ENCODE results near the gene CACNA1C.

The CACNA1C gene

GRCh38 chr12:2236506-2237294 lies 183.9 kb downstream of the CACNA1C start:
- no peak for FAIRE-seq

DNA sequence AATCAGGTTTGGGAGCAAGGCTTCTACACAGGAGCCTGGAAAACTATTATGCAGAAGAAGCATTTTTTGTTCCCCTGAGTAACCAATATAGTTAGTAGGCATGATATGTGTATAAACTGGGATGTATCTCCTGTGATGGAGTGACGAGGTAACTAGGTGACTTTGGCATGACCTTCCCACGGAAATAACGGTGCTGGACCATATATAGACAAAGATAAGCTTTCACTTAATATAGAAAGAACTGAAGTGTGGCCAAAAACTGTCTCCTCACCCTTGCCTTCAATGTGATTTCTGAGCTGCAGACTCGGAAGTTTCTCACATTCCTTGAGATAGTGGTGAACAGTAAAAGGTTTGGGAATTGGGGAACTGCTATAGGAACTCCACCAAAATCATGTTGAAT lies 185.3 kb downstream of the CACNA1C start:
- no peak for FAIRE-seq

DNA sequence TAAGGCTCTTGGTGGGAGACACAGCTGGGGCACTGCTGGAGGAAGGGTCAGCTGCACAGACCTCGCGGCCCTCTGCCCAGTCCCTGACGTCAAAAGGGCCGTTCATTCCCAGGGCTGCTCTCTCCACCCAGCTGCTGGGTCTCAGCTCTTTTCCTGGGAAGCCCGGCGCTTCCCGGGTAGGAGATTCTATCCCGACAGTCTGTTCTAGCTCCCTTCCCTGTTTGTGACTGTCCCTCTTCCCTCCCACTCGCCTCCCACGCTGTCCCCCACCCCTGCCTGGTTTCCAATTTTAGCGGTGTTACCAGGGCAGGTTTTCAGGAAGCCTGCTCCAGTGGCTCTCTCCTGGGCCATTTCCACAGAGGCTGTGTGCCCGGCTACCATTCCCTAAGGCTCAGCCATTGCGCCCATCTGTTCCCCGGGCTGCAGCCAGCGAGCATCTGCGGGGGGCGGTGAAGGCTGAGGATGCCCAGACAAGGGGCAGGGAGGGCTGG lies 186.6 kb downstream of the CACNA1C start:
- FAIRE-seq, result no peak

DNA sequence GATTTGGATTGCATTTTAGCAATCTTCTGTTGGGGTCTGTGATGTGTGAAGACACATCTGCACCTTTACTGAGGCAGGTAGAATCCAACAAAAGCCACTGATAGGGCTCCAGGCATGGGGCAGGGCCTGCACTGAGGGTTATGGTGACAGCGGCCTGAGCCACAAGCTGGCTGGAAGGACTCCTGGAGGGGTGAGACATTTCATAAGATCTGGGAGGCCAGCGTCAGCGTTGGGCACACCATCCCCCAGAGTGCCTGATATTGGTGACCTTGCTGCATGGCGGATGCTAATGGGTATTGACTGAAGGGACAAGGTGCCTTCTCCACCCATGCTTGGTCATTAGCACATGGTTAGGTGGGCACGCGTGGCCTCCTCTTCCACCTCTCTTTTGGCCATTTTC lies 187.6 kb downstream of the CACNA1C start:
- FAIRE-seq, result no peak

- FAIRE-seq, result no peak
Measured at GRCh38 chr12:2240984-2241383, 188.2 kb downstream of the CACNA1C start.

DNA sequence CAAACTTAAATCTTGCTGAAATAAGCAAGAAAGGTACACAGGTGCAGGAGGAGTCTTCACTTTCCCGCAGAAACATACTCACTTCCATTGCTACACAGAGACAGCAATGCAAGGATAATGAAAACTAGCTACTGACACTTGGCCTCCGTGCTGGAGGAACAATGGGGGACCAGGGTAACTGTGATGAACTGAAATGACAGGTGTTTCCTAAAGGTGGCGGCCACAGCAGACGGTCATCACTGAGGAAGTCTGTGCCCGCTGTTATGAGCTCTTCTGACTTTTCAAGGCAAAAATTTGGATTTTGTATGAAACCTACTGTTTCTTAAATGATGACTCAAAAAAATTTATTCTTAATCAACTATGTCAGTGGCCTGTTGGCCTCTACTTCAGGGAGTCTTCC lies 189.4 kb downstream of the CACNA1C start:
- no peak for FAIRE-seq

DNA sequence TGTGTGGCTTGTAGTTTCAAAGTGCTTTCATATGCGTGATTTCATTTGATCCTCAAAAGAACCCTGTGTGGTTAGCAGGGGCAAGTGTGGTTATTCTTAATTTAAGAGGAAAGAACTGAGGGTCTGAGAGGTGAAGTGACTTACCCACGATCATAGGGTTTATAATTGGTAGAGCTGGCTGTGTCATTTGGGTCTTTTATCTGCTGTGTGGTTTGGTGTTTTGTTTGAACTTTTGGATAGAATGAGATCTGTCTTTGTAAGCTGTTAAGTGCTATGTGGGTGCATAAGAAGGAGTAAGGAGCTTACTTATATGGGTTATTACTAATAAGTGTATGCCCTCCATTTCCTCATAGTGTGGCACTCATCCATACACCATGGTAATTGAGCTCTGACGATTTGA lies 190.0 kb downstream of the CACNA1C start:
- no peak for FAIRE-seq

DNA sequence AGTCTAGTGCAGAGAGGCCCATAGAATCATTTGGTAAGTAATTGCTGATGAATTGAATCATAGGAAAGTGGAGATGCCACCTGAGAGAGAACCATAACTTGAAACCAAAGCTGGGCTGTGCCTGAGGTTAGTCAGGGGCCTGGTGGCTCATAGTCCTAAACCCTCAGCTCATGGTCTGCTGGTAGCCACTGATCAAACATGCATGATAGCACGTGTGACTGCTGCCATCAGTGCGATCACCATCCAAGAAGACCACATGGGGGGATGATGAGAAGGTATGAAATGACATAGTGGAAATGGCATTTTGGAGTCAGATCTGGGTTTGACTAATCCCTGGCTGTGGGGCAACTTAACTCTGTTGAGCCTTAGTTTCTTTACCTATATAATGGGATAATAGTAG lies 190.5 kb downstream of the CACNA1C start:
- FAIRE-seq, result no peak

GRCh38 chr12:2244013-2244861 lies 191.4 kb downstream of the CACNA1C start:
- FAIRE-seq, result no peak

- no peak for FAIRE-seq
Measured at GRCh38 chr12:2246358-2246757, 193.6 kb downstream of the CACNA1C start.

GRCh38 chr12:2247120-2247519 lies 194.3 kb downstream of the CACNA1C start:
- no peak for FAIRE-seq

- FAIRE-seq, result no peak
Measured at GRCh38 chr12:2247596-2247995, 194.8 kb downstream of the CACNA1C start.

DNA sequence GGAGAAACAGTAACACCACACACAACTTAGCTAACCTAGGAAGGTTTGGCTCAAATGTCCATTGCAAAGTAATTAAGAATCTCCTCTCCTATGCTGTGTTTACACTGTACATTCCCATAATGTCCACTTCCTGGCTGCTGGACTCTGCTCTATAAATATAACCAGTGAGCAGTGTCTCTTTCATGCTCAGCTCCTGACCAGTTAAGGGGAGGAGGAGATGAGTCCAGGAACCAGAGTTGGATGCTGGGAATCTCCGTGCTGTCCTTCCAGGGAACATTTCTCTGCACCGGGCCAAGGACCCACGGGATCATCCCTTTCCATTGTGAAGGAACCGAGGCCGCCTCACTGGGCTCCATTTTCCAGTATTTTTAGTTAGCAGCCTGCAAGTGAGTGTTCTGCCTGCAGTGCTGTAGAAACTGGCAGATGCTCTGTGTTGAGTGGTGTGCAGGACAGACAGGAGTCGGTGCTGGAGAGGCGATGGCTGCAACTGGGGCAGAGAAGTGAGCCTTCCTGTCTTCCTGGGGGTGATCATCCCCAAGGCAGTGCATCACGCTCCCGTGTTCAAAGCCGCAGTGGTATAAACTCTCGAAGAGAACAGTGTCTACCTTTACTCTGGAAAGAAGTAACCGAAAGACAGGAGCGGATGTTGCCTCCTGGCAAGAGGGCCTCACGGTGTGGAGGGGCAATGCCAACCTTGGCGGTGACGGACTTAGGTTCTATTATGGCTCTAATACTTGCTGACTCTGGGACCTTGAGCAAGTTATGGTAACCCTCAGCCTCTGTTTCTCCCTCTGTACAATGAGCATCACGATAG lies 195.5 kb downstream of the CACNA1C start:
- FAIRE-seq, result no peak

- FAIRE-seq, result no peak
Measured at GRCh38 chr12:2248901-2249381, 196.2 kb downstream of the CACNA1C start.

DNA sequence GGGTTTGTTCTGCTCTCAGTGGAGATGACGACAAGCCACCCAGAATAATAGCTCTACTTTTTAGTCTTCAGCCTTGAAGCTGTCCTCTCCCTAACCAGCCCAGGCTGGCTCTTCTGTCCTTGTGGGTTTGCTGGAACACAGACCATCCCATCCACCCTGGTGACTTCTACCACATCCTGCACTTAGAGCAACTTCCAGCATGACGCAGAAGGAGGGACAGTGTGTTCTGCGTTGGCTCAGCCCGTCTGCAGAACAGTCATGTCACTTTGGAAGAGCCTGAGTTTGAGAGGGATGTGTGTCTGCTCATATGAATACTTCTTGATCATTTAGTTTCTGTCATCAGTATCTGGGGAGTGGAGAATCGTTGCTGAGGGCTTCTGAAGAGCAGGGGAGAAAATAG lies 198.0 kb downstream of the CACNA1C start:
- no peak for FAIRE-seq

DNA sequence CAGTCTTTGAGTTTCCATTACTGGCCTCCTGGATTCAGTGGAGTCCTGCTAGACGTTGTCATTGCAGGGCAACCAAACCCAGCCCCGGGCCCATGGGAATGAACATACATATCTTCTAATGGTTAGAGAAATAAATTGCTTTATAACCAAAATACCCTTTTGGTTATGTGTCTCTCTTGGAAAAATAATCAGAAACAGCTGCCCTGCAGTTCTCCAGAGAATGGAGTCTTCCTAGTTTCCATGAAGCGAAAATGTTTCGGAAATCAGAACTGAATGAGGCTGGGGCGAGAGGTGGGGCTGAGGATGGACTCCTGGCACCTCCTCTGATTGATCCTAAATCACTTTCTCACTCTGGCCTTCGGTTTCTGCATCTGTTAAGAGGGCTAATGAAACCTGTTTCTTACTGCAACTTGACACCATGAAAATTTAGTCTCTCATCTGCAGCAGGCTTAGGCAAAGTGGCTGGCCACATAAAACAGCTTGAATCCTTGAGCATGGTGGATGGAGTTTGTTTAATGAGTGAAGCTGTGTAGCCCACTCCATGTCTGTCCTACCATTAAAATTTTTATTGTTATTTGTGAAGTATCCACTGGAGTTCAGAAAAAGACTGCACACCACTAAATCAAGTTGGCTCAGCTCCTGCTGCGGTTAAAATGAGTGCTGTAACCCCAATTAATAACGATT lies 198.9 kb downstream of the CACNA1C start:
- FAIRE-seq, result no peak

GRCh38 chr12:2255311-2255710 lies 202.5 kb downstream of the CACNA1C start:
- FAIRE-seq, result no peak

- peak; percentile 41 for FAIRE-seq
Measured at GRCh38 chr12:2255731-2256130, 202.9 kb downstream of the CACNA1C start.

DNA sequence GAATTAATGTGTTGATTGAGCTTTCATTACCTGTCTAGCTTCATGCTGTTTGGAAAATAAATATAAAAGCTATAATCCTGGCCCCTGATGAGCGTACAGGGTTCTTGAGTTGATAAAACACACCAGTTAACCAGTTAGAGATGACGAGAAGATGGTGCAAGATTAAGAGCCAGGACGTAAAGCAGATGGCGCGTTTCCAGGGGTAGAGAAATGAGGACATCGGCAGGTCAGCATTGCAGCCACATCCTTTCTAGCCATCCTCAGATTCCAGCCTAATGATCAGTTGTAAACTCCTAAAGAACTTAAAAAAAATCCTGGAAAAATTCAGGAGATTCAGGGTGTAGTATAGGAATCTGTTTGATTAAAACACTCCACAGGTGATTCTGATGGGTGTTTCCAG lies 203.7 kb downstream of the CACNA1C start:
- no peak for FAIRE-seq

DNA sequence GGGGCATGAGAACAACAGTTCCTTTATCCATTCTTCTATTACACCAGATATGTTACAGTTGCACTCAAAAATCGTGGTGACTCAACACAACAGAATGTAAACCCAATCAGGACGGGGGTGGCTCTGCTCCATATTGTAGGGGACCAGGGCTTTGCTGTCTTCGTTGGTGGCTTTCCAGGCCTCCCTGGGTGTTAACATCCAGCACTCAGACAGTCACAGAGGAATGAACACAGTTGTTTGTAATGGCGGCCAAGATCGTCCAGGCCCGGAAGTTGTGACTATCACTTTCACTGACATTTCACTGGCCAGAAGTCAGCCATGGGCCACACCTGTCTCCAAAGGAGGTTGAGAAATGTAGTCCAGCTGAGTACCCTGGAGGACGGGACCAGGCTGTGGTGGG lies 204.1 kb downstream of the CACNA1C start:
- no peak for FAIRE-seq

DNA sequence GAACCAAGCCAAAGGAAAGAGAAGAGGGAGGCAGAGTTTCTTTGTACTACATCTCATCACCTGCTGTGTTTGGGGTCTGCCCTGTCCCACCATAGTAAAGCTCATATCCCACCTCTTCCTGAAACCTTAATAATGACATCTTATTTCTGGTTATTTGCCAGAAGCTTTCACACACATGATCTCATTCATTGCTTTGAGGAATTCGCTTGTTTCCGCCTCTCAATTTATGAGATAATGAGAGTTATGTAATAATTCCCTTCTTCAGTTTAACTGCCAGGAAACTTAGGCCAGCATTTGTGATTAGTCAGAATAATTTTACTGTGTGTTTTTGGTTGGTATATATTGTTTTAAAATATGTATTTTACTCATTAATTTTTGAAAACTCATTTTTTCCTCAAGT lies 205.2 kb downstream of the CACNA1C start:
- FAIRE-seq, result no peak

- FAIRE-seq, result no peak
Measured at GRCh38 chr12:2259369-2259768, 206.6 kb downstream of the CACNA1C start.

Data from G401.6 (cell line).